CD4-positive, alpha-beta T cell (primary cell): ENCODE results near the gene PTPRN2. TPM values are rescaled to one million over a fixed set of nuclear protein-coding genes. Genes with fewer than 3 reads are reported as not detected.
"Not testable (repeated sequence)": the region's sequence is repeated elsewhere in the genome, so short reads cannot be mapped to it uniquely, and the experiment has no call there.

ENCODE experiments used
- ATAC-seq: fragments of 200-7000 bp; cut with Tn5 transposase; one replicate; pipeline ENCODE4 v1.10.0; 2022; ENCODE audit warnings: mild to moderate bottlenecking; ENCODE audit not compliant: poor library complexity
- CTCF ChIA-PET: fragments of 350-600 bp; sonication (Branson Sonifier 250); formaldehyde crosslinking; loops from one replicate; lab custom pipeline; 2021; ENCODE audit warnings: antibody characterized with exemption, inconsistent platforms; lab: Charles Lee
- POLR2A ChIA-PET: fragments of 350-600 bp; sonication (Branson Sonifier 250); formaldehyde crosslinking; loops from one replicate; lab custom pipeline; 2021; ENCODE audit warnings: antibody characterized with exemption, inconsistent platforms; lab: Charles Lee
- DNase-seq, 14 experiments: peaks; one replicate each; pipeline ENCODE4 v3.0.0-alpha.2; 2013 to 2020; ENCODE audit warnings: mixed read lengths in 2 of 14
- H3K27ac ChIP-seq, 2 donors: one replicate each; pipeline versions ENCODE4 v1.5.1 to v1.7.0; 2013; ENCODE audit warnings: low read length in 2 of 2, low read depth in 1 of 2, mild to moderate bottlenecking in 1 of 2
- H3K27me3 ChIP-seq, 2 experiments: 1 replicate in 1 of 2; 2 replicates in 1 of 2; pipeline versions ENCODE4 v1.6.1 to v1.7.0; 2013; ENCODE audit warnings: low read length in 2 of 2, control low read depth in 1 of 2, mild to moderate bottlenecking in 1 of 2, moderate library complexity in 1 of 2; ENCODE audit not compliant: insufficient read depth in 2 of 2, control insufficient read depth in 1 of 2
- H3K36me3 ChIP-seq: one replicate; pipeline ENCODE4 v1.6.1; 2013; ENCODE audit warnings: low read length, control low read depth; ENCODE audit not compliant: insufficient read depth
- H3K4me1 ChIP-seq: one replicate; pipeline ENCODE4 v1.6.1; 2013; ENCODE audit warnings: low read length, control low read depth; ENCODE audit not compliant: insufficient read depth
- H3K4me3 ChIP-seq: one replicate; pipeline ENCODE4 v1.5.1; 2013; ENCODE audit warnings: mild to moderate bottlenecking, low read length, moderate library complexity
- H3K9me3 ChIP-seq, 2 experiments: 1 replicate in 1 of 2; 2 replicates in 1 of 2; pipeline versions ENCODE4 v1.6.1 to v1.7.0; 2013; ENCODE audit warnings: low read length in 2 of 2, mild to moderate bottlenecking in 2 of 2, control low read depth in 1 of 2, moderate library complexity in 1 of 2; ENCODE audit not compliant: control insufficient read depth in 1 of 2, insufficient read depth in 1 of 2
- H3K27ac Mint-ChIP-seq: one replicate; pipeline ENCODE4 v1.8.0; 2020; ENCODE audit warnings: mixed read lengths
- H3K27me3 Mint-ChIP-seq: one replicate; pipeline ENCODE4 v1.8.0; 2021; ENCODE audit warnings: mixed read lengths
- H3K36me3 Mint-ChIP-seq: one replicate; pipeline ENCODE4 v1.8.0; 2021; ENCODE audit warnings: low read depth, mixed read lengths
- H3K4me1 Mint-ChIP-seq: one replicate; pipeline ENCODE4 v1.8.0; 2021; ENCODE audit warnings: low read depth, mixed read lengths
- H3K4me3 Mint-ChIP-seq: one replicate; pipeline ENCODE4 v1.8.0; 2020; ENCODE audit warnings: mild to moderate bottlenecking, mixed read lengths
- H3K9me3 Mint-ChIP-seq: one replicate; pipeline ENCODE4 v1.8.0; 2020; ENCODE audit warnings: mixed read lengths
- CTCF ChIP-seq: fragments of 200-600 bp; IDR thresholded peaks from one replicate; pipeline ENCODE4 v1.8.0; 2022; ENCODE audit warnings: antibody characterized with exemption, mild to moderate bottlenecking
- intact Hi-C, 2 experiments: fragments of 100-400 bp; cut with DNase I in 1 of 2; cut with micrococcal nuclease in 1 of 2; formaldehyde crosslinking; loops; one replicate each; pipeline versions ENCODE4 v1.15.1 to v1.9.0; 2023 to 2025; cut with DNase I, micrococcal nuclease
- total RNA-seq, 174 experiments: library from RNA in 2 of 174; stranded (reverse) in 2 of 174; gene quantifications; one replicate each; pipeline ENCODE4 v1.2.3 and lab custom pipeline; 2021 to 2026

The PTPRN2 gene
- total RNA-seq, 2 experiments from 2014 or later = 0.34 to 0.44 TPM

- no peak for TF ChIP-seq CTCF
- Mint-ChIP-seq H3K4me1 (no peaks in the 10 kb centered on the region), H3K27me3 (no peaks in the 10 kb centered on the region)
These were observed 168.3 kb downstream of the PTPRN2 start for GRCh38 chr7:158419238-158419785.

GRCh38 chr7:158418395-158418794, 169.2 kb downstream of the PTPRN2 start:
- H3K27ac Mint-ChIP-seq, intact Hi-C loops, CTCF ChIA-PET: not testable (repeated sequence)

More at GRCh38 chr7:158419238-158419785, 168.3 kb downstream of the PTPRN2 start:
- Histone ChIP-seq H3K27me3 (no peaks in the 10 kb centered on the region), H3K4me1 (no peaks in the 10 kb centered on the region), H3K4me3 (no peak overlapping the region), H3K36me3 (no peaks in the 10 kb centered on the region), H3K9me3 (peaks cover 0 to 4% of the 10 kb centered on the region in 2 experiments), H3K27ac (no peak overlapping the region)
- POLR2A ChIA-PET = no interaction called here
- DNase-seq (no peak), ATAC-seq (no peak)
- Mint-ChIP-seq H3K36me3 (no peaks in the 10 kb centered on the region), H3K9me3 (no peaks in the 10 kb centered on the region), H3K27ac (no peak overlapping the region), H3K4me3 (no peak overlapping the region)
- CTCF ChIA-PET = no interaction called here
- intact Hi-C loops = no loop called here

GRCh38 chr7:158416283-158416933, 171.2 kb downstream of the PTPRN2 start:
- Histone ChIP-seq H3K36me3 (no peaks in the 10 kb centered on the region), H3K4me1 (no peaks in the 10 kb centered on the region), H3K4me3 (no peak overlapping the region), H3K9me3 (peaks cover 0 to 8% of the 10 kb centered on the region in 2 experiments), H3K27ac (no peak overlapping the region), H3K27me3 (no peaks in the 10 kb centered on the region)
- H3K27ac Mint-ChIP-seq = no peak overlapping the region
- H3K36me3 Mint-ChIP-seq = no peaks in the 10 kb centered on the region
- ATAC-seq (no peak), DNase-seq (no peak)
- no peaks in the 10 kb centered on the region for H3K9me3 Mint-ChIP-seq
- intact Hi-C loops = no loop called here
- no peaks in the 10 kb centered on the region for H3K4me1 Mint-ChIP-seq
- no peak for TF ChIP-seq CTCF
- ChIA-PET CTCF (no interaction called here), POLR2A (no interaction called here)
- H3K27me3 Mint-ChIP-seq = no peaks in the 10 kb centered on the region
- H3K4me3 Mint-ChIP-seq = no peak overlapping the region

More at GRCh38 chr7:158418395-158418794, 169.2 kb downstream of the PTPRN2 start:
- DNase-seq, H3K27me3 ChIP-seq, H3K9me3 Mint-ChIP-seq, POLR2A ChIA-PET, ATAC-seq, H3K36me3 Mint-ChIP-seq, H3K27me3 Mint-ChIP-seq, H3K4me1 Mint-ChIP-seq, H3K4me3 ChIP-seq, H3K36me3 ChIP-seq, H3K9me3 ChIP-seq, H3K4me1 ChIP-seq, H3K4me3 Mint-ChIP-seq, H3K27ac ChIP-seq: not testable (repeated sequence)

GRCh38 chr7:158415316-158415715, 172.3 kb downstream of the PTPRN2 start:
- no peaks in the 10 kb centered on the region for H3K4me1 ChIP-seq

More at GRCh38 chr7:158415316-158415715, 172.3 kb downstream of the PTPRN2 start:
- Mint-ChIP-seq H3K36me3 (no peaks in the 10 kb centered on the region), H3K4me3 (no peak overlapping the region), H3K27me3 (peaks cover 3% of the 10 kb centered on the region), H3K4me1 (no peaks in the 10 kb centered on the region), H3K9me3 (no peaks in the 10 kb centered on the region), H3K27ac (no peak overlapping the region)
- POLR2A ChIA-PET = no interaction called here
- Histone ChIP-seq H3K27ac (no peak overlapping the region), H3K4me3 (no peak overlapping the region), H3K36me3 (no peaks in the 10 kb centered on the region), H3K27me3 (no peaks in the 10 kb centered on the region), H3K9me3 (peaks cover 0 to 8% of the 10 kb centered on the region in 2 experiments)
- TF ChIP-seq CTCF = no peak
- intact Hi-C loops = no loop called here
- CTCF ChIA-PET = no interaction called here
- DNase-seq (no peak), ATAC-seq (no peak)
